HEK293 (cell line): ENCODE data around the gene MSMO1.
A peak's percentile ranks its signal among the peaks of the same experiment; 100 is the strongest.
"Not testable (repeated sequence)": the region's sequence is repeated elsewhere in the genome, so short reads cannot be mapped to it uniquely, and the experiment has no call there.

Experiments
- CTCF ChIA-PET: fragments of 350-600 bp; formaldehyde crosslinking; extraction: SDS; loops from one replicate; lab custom pipeline; 2021; ENCODE audit warnings: antibody characterized with exemption; lab: Yijun Ruan, JAX
- POLR2A ChIA-PET: fragments of 300-600 bp; formaldehyde crosslinking; extraction: SDS; loops from one replicate; lab custom pipeline; 2020; ENCODE audit warnings: antibody characterized with exemption, inconsistent platforms; lab: Yijun Ruan, JAX
- H3K27ac ChIP-seq: fragments of 200-500 bp; sonication (Bioruptor generic); 2 replicates; pipeline ENCODE4 v1.5.1; 2014; ENCODE audit warnings: low read depth, low read length, control low read depth, inconsistent platforms; ENCODE audit errors: extremely low read depth
- H3K36me3 ChIP-seq, 2 experiments: fragments of 200-500 bp in 1 of 2; sonication (Bioruptor generic) in 1 of 2; 1 replicate in 1 of 2; 2 replicates in 1 of 2; pipeline ENCODE4 v1.5.1; 2014 to 2017; ENCODE audit warnings: inconsistent platforms in 2 of 2, low read length in 2 of 2; ENCODE audit not compliant: control insufficient read depth in 2 of 2, insufficient read depth in 1 of 2
- H3K4me1 ChIP-seq: fragments of 200-500 bp; sonication (Bioruptor generic); 2 replicates; pipeline ENCODE4 v1.5.1; 2014; ENCODE audit warnings: mild to moderate bottlenecking, low read length, inconsistent platforms; ENCODE audit not compliant: control insufficient read depth, insufficient read depth
- H3K4me3 ChIP-seq: 2 replicates; pipeline ENCODE4 v1.5.1; 2011; ENCODE audit warnings: low read depth, mild to moderate bottlenecking, control low read depth, low read length, moderate library complexity
- H3K9me3 ChIP-seq: fragments of 200-500 bp; sonication (Bioruptor generic); 2 replicates; pipeline ENCODE4 v1.5.1; 2014; ENCODE audit warnings: low read depth, low read length, inconsistent platforms; ENCODE audit not compliant: control insufficient read depth, insufficient read depth
- GFI1B ChIP-seq: fragments of 450-650 bp; formaldehyde crosslinking; IDR thresholded peaks from 2 replicates; pipeline ENCODE4 v1.5.1; 2016; ENCODE audit warnings: missing biosample characterization, missing genetic modification characterization
- HOXC10 ChIP-seq: sonication (generic); formaldehyde crosslinking; IDR thresholded peaks from 2 replicates; pipeline ENCODE4 v1.8.1; 2023; ENCODE audit warnings: mild to moderate bottlenecking, missing genetic modification reagents
- ZBTB20 ChIP-seq: fragments of 450-650 bp; formaldehyde crosslinking; IDR thresholded peaks from 2 replicates; pipeline ENCODE4 v1.5.1; 2016; ENCODE audit warnings: missing biosample characterization, missing genetic modification characterization
- ZEB2 ChIP-seq: fragments of 450-650 bp; formaldehyde crosslinking; IDR thresholded peaks from 2 replicates; pipeline ENCODE4 v1.5.1; 2016; ENCODE audit warnings: missing biosample characterization, missing genetic modification characterization
- ZNF10 ChIP-seq: fragments of 450-650 bp; formaldehyde crosslinking; IDR thresholded peaks from 2 replicates; pipeline ENCODE4 v1.5.1; 2017; ENCODE audit warnings: missing biosample characterization, missing genetic modification characterization
- ZNF174 ChIP-seq: fragments of 450-650 bp; formaldehyde crosslinking; IDR thresholded peaks from 2 replicates; pipeline ENCODE4 v1.5.0; 2017; ENCODE audit warnings: missing biosample characterization, mild to moderate bottlenecking, missing genetic modification characterization
- ZNF2 ChIP-seq: fragments of 450-650 bp; formaldehyde crosslinking; IDR thresholded peaks from 2 replicates; pipeline ENCODE4 v1.5.1; 2016; ENCODE audit warnings: missing biosample characterization, missing genetic modification characterization
- ZNF324 ChIP-seq: fragments of 450-650 bp; formaldehyde crosslinking; IDR thresholded peaks from 2 replicates; pipeline ENCODE4 v1.5.1; 2016; ENCODE audit warnings: missing biosample characterization, missing genetic modification characterization
- ZNF473 ChIP-seq: fragments of 450-650 bp; formaldehyde crosslinking; IDR thresholded peaks from 2 replicates; pipeline ENCODE4 v1.5.1; 2017; ENCODE audit warnings: missing biosample characterization, missing genetic modification characterization
- ZNF501 ChIP-seq: fragments of 450-650 bp; formaldehyde crosslinking; IDR thresholded peaks from 2 replicates; pipeline ENCODE4 v1.5.1; 2016; ENCODE audit warnings: missing biosample characterization, missing genetic modification characterization
- ZNF654 ChIP-seq: fragments of 450-650 bp; formaldehyde crosslinking; IDR thresholded peaks from 2 replicates; pipeline ENCODE4 v1.5.1; 2016; ENCODE audit warnings: low read depth, missing biosample characterization, missing genetic modification characterization
- ZNF76 ChIP-seq: fragments of 450-650 bp; formaldehyde crosslinking; IDR thresholded peaks from 2 replicates; pipeline ENCODE4; 2016; ENCODE audit warnings: low read depth, missing biosample characterization, missing genetic modification characterization, borderline replicate concordance
- TF ChIP-seq, protein P1 (sequence below): fragments of 450-650 bp; formaldehyde crosslinking; IDR thresholded peaks from 2 replicates; pipeline ENCODE4 v1.5.1; 2016; ENCODE audit warnings: missing biosample characterization, missing genetic modification characterization, borderline replicate concordance
- TF ChIP-seq, protein P2 (sequence below): fragments of 450-650 bp; formaldehyde crosslinking; IDR thresholded peaks from 2 replicates; pipeline ENCODE4 v1.5.1; 2016; ENCODE audit warnings: missing biosample characterization, missing genetic modification characterization
- TF ChIP-seq, protein P3 (sequence below): fragments of 450-650 bp; formaldehyde crosslinking; IDR thresholded peaks from 2 replicates; pipeline ENCODE4 v1.5.1; 2016; ENCODE audit warnings: missing biosample characterization, missing genetic modification characterization
- TF ChIP-seq, protein P4 (sequence below): fragments of 450-650 bp; formaldehyde crosslinking; IDR thresholded peaks from 2 replicates; pipeline ENCODE4 v1.5.1; 2016; ENCODE audit warnings: missing biosample characterization, missing genetic modification characterization
- TF ChIP-seq, protein P5 (sequence below): fragments of 450-650 bp; IDR thresholded peaks from 2 replicates; pipeline ENCODE4 v1.5.1; 2018; ENCODE audit warnings: missing biosample characterization, missing genetic modification characterization
- TF ChIP-seq, protein P6 (sequence below): fragments of 450-650 bp; formaldehyde crosslinking; IDR thresholded peaks from 2 replicates; pipeline ENCODE4 v1.5.1; 2017; ENCODE audit warnings: missing biosample characterization, missing genetic modification characterization

MSMO1 gene

DNA sequence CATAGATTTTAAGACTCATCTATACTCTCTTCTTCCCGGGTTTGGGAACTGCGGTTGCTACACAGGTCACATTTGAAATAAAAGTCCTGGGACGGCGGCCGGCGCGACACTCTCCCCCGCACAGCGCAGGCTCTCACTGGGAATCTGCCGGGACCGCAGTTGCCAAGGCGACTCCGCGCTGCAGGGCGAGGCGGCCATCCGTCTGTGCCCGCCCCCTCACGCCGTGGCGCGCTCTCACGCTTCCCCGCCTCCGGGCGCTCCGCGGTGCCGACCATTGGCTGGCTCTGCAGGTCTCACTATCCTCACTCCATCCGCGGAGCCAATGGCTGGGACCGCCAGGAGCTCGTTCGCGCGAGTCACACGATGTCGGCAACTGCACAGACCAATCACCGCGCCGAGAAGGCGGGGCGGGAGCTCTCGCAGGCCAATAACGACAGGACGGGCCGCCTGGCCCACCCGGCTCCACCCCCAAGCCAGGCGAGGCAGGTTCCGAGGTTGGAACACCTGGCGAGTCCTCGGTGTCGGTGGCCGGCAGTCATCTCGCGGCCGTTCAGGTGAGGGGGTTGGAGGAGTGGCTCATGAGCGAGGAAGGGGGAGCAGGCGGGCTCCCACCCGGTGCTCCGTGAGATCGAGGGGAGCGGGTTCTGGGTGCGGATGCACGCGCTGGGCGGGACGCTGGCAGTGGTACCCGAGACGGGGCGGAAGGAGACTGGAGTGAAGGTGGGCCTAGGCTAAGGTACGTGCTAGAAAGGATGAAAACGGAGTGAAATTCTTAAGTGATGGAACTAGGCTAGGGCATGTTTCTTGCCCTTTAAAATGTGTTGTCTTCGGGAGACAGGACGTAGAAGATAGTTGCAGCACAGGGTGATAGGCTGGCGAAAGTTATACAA is at the start of gene MSMO1 (continued):
- TF ChIP-seq, protein P1, sequence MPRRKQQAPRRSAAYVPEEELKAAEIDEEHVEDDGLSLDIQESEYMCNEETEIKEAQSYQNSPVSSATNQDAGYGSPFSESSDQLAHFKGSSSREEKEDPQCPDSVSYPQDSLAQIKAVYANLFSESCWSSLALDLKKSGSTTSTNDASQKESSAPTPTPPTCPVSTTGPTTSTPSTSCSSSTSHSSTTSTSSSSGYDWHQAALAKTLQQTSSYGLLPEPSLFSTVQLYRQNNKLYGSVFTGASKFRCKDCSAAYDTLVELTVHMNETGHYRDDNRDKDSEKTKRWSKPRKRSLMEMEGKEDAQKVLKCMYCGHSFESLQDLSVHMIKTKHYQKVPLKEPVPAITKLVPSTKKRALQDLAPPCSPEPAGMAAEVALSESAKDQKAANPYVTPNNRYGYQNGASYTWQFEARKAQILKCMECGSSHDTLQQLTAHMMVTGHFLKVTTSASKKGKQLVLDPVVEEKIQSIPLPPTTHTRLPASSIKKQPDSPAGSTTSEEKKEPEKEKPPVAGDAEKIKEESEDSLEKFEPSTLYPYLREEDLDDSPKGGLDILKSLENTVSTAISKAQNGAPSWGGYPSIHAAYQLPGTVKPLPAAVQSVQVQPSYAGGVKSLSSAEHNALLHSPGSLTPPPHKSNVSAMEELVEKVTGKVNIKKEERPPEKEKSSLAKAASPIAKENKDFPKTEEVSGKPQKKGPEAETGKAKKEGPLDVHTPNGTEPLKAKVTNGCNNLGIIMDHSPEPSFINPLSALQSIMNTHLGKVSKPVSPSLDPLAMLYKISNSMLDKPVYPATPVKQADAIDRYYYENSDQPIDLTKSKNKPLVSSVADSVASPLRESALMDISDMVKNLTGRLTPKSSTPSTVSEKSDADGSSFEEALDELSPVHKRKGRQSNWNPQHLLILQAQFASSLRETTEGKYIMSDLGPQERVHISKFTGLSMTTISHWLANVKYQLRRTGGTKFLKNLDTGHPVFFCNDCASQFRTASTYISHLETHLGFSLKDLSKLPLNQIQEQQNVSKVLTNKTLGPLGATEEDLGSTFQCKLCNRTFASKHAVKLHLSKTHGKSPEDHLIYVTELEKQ (tag by site-specific recombination), result no peak
- TF ChIP-seq ZNF473 (tag by site-specific recombination) (no peak), ZNF174 (no peak), GFI1B (tag by site-specific recombination) (no peak; the same call in 1 of the 2 replicates), ZNF10 (tag by site-specific recombination) (peak; percentile 36; the same call in 1 of the 2 replicates), ZNF2 (tag by site-specific recombination) (peak; percentile 70; the same call in 1 of the 2 replicates), ZNF76 (tag by site-specific recombination) (0 out of 2 replicates have a peak, but pooled peaks have one; percentile 40), ZNF324 (tag by site-specific recombination) (0 out of 2 replicates have a peak, but pooled peaks have one; percentile 38), ZBTB20 (peak; percentile 41; the same call in 1 of the 2 replicates), ZNF501 (tag by site-specific recombination) (peak; percentile 46; the same call in 1 of the 2 replicates), ZEB2 (tag by site-specific recombination) (peak; percentile 72), ZNF654 (tag by site-specific recombination) (no peak), HOXC10 (no peak)
- TF ChIP-seq, protein P2, sequence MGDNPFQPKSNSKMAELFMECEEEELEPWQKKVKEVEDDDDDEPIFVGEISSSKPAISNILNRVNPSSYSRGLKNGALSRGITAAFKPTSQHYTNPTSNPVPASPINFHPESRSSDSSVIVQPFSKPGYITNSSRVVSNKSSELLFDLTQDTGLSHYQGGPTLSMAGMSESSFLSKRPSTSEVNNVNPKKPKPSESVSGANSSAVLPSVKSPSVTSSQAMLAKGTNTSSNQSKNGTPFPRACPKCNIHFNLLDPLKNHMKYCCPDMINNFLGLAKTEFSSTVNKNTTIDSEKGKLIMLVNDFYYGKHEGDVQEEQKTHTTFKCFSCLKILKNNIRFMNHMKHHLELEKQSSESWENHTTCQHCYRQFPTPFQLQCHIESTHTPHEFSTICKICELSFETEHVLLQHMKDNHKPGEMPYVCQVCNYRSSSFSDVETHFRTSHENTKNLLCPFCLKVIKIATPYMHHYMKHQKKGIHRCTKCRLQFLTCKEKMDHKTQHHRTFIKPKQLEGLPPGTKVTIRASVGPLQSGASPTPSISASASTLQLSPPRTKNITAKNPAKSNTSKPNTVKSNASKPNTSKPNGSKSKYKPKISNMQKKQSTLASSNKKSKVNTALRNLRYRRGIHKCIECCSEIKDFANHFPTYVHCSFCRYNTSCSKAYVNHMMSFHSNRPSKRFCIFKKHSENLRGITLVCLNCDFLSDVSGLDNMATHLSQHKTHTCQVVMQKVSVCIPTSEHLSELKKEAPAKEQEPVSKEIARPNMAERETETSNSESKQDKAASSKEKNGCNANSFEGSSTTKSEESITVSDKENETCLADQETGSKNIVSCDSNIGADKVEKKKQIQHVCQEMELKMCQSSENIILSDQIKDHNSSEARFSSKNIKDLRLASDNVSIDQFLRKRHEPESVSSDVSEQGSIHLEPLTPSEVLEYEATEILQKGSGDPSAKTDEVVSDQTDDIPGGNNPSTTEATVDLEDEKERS (tag by site-specific recombination), result no peak
- TF ChIP-seq, protein P3, sequence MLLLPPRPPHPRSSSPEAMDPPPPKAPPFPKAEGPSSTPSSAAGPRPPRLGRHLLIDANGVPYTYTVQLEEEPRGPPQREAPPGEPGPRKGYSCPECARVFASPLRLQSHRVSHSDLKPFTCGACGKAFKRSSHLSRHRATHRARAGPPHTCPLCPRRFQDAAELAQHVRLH (tag by site-specific recombination), result 0 out of 2 replicates have a peak, but pooled peaks have one; percentile 53
- TF ChIP-seq, protein P4, sequence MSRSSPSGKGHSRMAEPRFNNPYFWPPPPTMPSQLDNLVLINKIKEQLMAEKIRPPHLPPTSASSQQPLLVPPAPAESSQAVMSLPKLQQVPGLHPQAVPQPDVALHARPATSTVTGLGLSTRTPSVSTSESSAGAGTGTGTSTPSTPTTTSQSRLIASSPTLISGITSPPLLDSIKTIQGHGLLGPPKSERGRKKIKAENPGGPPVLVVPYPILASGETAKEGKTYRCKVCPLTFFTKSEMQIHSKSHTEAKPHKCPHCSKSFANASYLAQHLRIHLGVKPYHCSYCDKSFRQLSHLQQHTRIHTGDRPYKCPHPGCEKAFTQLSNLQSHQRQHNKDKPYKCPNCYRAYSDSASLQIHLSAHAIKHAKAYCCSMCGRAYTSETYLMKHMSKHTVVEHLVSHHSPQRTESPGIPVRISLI (tag by site-specific recombination), result no peak
- TF ChIP-seq, protein P5, sequence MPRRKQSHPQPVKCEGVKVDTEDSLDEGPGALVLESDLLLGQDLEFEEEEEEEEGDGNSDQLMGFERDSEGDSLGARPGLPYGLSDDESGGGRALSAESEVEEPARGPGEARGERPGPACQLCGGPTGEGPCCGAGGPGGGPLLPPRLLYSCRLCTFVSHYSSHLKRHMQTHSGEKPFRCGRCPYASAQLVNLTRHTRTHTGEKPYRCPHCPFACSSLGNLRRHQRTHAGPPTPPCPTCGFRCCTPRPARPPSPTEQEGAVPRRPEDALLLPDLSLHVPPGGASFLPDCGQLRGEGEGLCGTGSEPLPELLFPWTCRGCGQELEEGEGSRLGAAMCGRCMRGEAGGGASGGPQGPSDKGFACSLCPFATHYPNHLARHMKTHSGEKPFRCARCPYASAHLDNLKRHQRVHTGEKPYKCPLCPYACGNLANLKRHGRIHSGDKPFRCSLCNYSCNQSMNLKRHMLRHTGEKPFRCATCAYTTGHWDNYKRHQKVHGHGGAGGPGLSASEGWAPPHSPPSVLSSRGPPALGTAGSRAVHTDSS (tag by site-specific recombination), result no peak
- TF ChIP-seq, protein P6, sequence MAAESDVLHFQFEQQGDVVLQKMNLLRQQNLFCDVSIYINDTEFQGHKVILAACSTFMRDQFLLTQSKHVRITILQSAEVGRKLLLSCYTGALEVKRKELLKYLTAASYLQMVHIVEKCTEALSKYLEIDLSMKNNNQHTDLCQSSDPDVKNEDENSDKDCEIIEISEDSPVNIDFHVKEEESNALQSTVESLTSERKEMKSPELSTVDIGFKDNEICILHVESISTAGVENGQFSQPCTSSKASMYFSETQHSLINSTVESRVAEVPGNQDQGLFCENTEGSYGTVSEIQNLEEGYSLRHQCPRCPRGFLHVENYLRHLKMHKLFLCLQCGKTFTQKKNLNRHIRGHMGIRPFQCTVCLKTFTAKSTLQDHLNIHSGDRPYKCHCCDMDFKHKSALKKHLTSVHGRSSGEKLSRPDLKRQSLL, result no peak

DNA sequence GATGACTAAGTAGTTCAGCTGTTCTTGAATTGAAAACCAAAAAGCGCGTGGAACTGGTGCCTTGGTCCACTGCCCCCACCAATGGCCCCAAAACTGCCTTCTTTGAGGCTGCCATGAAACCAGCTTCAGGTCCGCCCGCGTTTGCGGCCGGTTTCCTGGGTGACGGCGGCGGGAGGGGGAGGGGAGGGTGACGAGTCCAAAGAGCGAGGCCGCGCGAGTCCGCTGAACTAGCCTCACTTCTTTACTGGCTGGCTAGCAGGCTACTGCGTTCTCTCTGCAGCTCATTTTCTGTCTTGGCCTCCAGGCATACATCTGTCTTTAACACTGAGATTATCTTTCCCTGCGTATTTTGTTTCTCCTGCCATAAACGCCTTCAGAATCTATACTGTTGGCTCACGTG is 47.9 kb upstream of the MSMO1 start:
- H3K9me3 ChIP-seq, POLR2A ChIA-PET, H3K27ac ChIP-seq, H3K4me1 ChIP-seq, H3K4me3 ChIP-seq, CTCF ChIA-PET, H3K36me3 ChIP-seq: not testable (repeated sequence)

DNA sequence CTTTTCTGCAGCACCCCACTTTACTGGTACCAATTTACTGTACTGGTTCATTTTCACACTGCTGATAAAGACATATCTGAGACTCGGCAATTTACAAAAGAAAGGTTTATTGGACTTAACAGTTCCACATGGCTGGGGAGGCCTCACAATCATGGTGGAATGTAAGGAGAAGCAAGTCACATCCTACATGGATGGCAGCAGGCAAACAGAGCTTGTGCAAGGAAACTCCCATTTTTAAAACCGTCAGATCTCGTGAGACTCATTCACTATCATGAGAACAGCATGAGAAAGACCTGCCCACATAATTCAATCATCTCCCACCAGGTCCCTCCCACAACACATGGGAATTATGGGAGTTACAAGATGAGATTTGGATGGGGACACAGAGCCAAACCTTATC is 42.8 kb upstream of the MSMO1 start:
- CTCF ChIA-PET, H3K36me3 ChIP-seq, H3K4me3 ChIP-seq, H3K4me1 ChIP-seq, POLR2A ChIA-PET, H3K9me3 ChIP-seq, H3K27ac ChIP-seq: not testable (repeated sequence)
